Subcutaneous adipose tissue (tissue), 4 donors: ENCODE measurements around the gene POC1B. TPM values are rescaled to one million over a fixed set of nuclear protein-coding genes. Genes with fewer than 3 reads are reported as not detected.

Source experiments
- total RNA-seq, 4 donors: library from RNA; depleted of rRNA; stranded (reverse); fragments of >200 nt; gene quantifications; one replicate each; pipeline ENCODE4 v1.1.0, GENCODE V29; 2016
- TF ChIP-seq, protein P1 (sequence below): fragments of 450-650 bp; IDR thresholded peaks from one replicate; pipeline ENCODE4 v1.5.1; 2016; ENCODE audit warnings: low read depth, mild to moderate bottlenecking, control low read depth, antibody characterized with exemption, moderate library complexity

The POC1B gene
- total RNA-seq, 4 donors from 2014 or later: 17.9 to 29.7 (median 23.0) TPM

DNA sequence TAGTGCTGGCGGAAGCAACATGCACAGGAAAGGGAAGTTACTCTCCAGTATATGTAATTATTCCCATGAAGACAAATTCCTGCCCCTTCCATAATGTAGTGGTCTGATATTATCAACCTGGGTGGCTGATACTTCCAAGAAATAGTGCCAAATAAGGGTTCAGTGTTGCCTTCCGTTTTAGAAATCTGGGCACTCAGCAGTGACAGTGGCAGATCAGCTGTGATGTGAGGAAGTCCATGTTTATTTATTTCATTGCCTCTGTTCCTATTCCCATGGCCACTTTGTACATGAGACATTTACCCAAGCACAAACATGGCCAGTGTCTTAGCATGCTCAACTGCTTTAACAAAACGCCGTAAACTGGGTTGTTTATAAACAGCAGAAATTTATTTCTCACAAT is 20.3 kb upstream of the POC1B start:
- TF ChIP-seq, protein P1, sequence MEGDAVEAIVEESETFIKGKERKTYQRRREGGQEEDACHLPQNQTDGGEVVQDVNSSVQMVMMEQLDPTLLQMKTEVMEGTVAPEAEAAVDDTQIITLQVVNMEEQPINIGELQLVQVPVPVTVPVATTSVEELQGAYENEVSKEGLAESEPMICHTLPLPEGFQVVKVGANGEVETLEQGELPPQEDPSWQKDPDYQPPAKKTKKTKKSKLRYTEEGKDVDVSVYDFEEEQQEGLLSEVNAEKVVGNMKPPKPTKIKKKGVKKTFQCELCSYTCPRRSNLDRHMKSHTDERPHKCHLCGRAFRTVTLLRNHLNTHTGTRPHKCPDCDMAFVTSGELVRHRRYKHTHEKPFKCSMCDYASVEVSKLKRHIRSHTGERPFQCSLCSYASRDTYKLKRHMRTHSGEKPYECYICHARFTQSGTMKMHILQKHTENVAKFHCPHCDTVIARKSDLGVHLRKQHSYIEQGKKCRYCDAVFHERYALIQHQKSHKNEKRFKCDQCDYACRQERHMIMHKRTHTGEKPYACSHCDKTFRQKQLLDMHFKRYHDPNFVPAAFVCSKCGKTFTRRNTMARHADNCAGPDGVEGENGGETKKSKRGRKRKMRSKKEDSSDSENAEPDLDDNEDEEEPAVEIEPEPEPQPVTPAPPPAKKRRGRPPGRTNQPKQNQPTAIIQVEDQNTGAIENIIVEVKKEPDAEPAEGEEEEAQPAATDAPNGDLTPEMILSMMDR: no peak

GRCh38 chr12:89544681-89545184 is 18.9 kb upstream of the POC1B start:
- TF ChIP-seq, protein P1: no peak

- TF ChIP-seq, protein P1: no peak
Observed at GRCh38 chr12:89544022-89544421, 18.2 kb upstream of the POC1B start.

DNA sequence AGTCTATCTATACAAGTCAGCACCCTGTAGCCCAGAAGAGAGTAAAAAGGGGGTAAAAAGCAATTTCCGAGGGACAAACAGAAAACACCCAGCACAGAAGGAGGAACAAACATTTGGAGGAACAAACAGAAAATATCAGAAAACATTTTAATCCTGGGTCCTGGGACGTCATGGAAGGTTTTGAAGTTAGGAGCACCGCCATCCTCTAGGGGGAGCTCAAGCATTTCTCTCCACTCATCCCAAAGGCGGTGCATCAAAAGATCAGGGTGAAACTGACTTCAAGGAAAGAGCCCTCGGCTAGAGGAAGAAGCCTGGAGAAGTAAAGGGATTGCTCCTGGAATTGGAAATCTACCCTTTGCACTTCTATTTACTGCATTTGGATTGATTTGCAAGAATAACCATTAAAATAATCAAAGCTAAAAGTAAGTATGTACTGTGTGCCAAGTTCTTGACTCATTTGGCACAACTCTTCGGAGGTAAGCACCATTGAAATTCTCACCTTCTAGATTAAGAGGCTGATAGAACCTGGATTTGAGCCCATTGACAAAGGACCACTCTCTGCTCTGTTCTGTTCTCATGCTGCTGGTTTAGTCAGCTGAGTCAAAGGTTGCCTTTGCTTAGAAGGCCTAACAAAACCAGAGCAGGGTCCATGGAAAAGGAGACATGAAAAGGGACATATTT is 17.2 kb upstream of the POC1B start:
- TF ChIP-seq, protein P1: no peak

DNA sequence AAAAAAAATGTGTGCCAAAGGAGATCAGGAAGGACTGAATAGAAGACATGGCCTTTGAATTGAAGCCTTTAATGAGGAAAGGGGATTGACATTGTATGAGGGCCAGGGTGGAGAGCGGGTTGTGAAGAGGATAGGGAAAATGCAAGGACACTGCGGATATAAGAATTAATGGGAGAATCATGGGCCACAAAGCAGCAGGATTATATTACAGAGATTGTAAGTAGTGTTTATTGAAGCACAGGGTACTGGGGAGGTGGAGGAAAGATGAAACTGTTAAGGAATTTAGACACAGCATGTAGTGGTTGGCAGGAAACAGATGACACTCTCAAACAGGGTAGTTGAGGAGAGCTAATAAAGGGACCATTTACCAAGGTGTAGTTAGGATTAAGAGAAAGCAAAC is 16.4 kb upstream of the POC1B start:
- TF ChIP-seq, protein P1: no peak

DNA sequence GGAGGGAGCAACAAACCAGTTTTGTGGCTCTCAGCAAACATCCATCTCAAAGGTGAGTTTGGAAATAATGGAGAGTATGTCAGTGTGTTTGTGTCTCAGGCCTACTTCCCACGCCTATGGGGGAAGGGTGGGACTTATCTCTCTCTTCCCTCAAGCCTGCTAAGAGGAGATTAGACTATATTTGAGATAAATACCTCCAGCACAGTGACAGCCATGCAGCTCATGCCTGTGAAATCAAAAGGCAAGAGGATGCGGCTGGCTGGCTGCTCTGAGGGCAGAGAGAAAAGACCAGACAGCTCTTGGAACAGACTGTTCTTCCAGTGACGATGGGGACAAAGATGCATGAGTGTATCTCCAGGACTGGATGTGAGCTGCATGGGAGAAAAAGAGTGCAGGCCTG is 14.7 kb upstream of the POC1B start:
- TF ChIP-seq, protein P1: no peak

GRCh38 chr12:89539426-89540223 is 13.8 kb upstream of the POC1B start:
- TF ChIP-seq, protein P1: no peak
